Measurements from ENCODE around the gene EVPL. TPM values are rescaled to one million over a fixed set of nuclear protein-coding genes. Genes with fewer than 3 reads are reported as not detected.
A peak's percentile ranks its signal among the peaks of the same experiment; 100 is the strongest.

EVPL gene
- polyA plus RNA-seq, 1 experiment: not detected

- no peaks in the 10 kb centered on the region; the same call in none of the 2 replicates for H3K36me3 ChIP-seq (ENCODE audit: control insufficient read depth, insufficient read depth, low read length)
- ChIA-PET POLR2A (interaction anchor here (0.5 kb wide), 1 partner anchor 22 kb away, joined by 4 read pairs; no protein-coding TSS in a partner anchor), CTCF (interaction anchor here (0.8 to 2.5 kb wide), 5 partner anchors 9 to 79 kb away, joined by 3 to 11 read pairs (median 3); partner anchors contain the start of genes CDK3 and MRPL38)
- no peak overlapping the region for H3K4me3 ChIP-seq (ENCODE audit: low read depth, low read length)
- H3K27me3 ChIP-seq (ENCODE audit: control insufficient read depth, insufficient read depth, low read length): no peaks in the 10 kb centered on the region
- no peak for TF ChIP-seq CTCF (IDR thresholded peaks at IDR 0.05; ENCODE audit: insufficient read depth, low read depth, low read length)
- DNase-seq (ENCODE audit: low read depth): no peak
Observed at GRCh38 chr17:75983501-75984181, 43.5 kb downstream of the EVPL start.

- POLR2A ChIA-PET: no interaction called here
- Histone ChIP-seq H3K27me3 (ENCODE audit: control insufficient read depth, insufficient read depth, low read length) (no peaks in the 10 kb centered on the region), H3K4me3 (ENCODE audit: low read depth, low read length) (no peak overlapping the region), H3K36me3 (ENCODE audit: control insufficient read depth, insufficient read depth, low read length) (no peaks in the 10 kb centered on the region; the same call in 1 of the 2 replicates)
- DNase-seq (ENCODE audit: low read depth): no peak
- TF ChIP-seq CTCF (IDR thresholded peaks at IDR 0.05; ENCODE audit: insufficient read depth, low read depth, low read length): no peak
- CTCF ChIA-PET: interaction anchor here (1.1 to 1.5 kb wide), 3 partner anchors 23 to 76 kb away, joined by 4 to 7 read pairs (median 4); partner anchors contain the start of gene MRPL38
Observed at GRCh38 chr17:75981019-75981615, 46.0 kb downstream of the EVPL start.

- no peaks in the 10 kb centered on the region; the same call in 1 of the 2 replicates for H3K36me3 ChIP-seq (ENCODE audit: control insufficient read depth, insufficient read depth, low read length)
- CTCF ChIA-PET: interaction anchor here (0.6 to 1.5 kb wide), 4 partner anchors 8 to 132 kb away, joined by 4 to 7 read pairs (median 4); partner anchors contain the start of gene MRPL38
Observed at GRCh38 chr17:75980188-75981018, 46.7 kb downstream of the EVPL start.

GRCh38 chr17:75979705-75980187 is 47.4 kb downstream of the EVPL start:
- ChIA-PET POLR2A (no interaction called here), CTCF (interaction anchor here (0.6 to 1.5 kb wide), 2 partner anchors 9 to 25 kb away, joined by 4 read pairs; no protein-coding TSS in a partner anchor)
- TF ChIP-seq CTCF (IDR thresholded peaks at IDR 0.05; ENCODE audit: insufficient read depth, low read depth, low read length): no peak
- no peaks in the 10 kb centered on the region for H3K36me3 ChIP-seq (ENCODE audit: control insufficient read depth, insufficient read depth, low read length)
- H3K4me3 ChIP-seq (ENCODE audit: low read depth, low read length): peak overlapping the region; percentile 71
- no peak for DNase-seq (ENCODE audit: low read depth)
- H3K27me3 ChIP-seq (ENCODE audit: control insufficient read depth, insufficient read depth, low read length): no peaks in the 10 kb centered on the region

More at GRCh38 chr17:75980188-75981018, 46.7 kb downstream of the EVPL start:
- POLR2A ChIA-PET: no interaction called here
- no peak for DNase-seq (ENCODE audit: low read depth)
- Histone ChIP-seq H3K4me3 (ENCODE audit: low read depth, low read length) (peak overlapping the region; percentile 71), H3K27me3 (ENCODE audit: control insufficient read depth, insufficient read depth, low read length) (no peaks in the 10 kb centered on the region)
- no peak for TF ChIP-seq CTCF (IDR thresholded peaks at IDR 0.05; ENCODE audit: insufficient read depth, low read depth, low read length)
